Measurements from ENCODE around the gene PROC. TPM values are rescaled to one million over a fixed set of nuclear protein-coding genes. Genes with fewer than 3 reads are reported as not detected.

The PROC gene
- total and polyA plus RNA-seq, 9 of the 15 experiments (the other 6 are each of a cell fraction or from before 2014, with no cell fraction given): not detected

- WGBS (ENCODE audit: insufficient coverage, low coverage, missing lambda C conversion rate): 26% methylated on average over 16 of the region's 16 CpGs
- POLR2A ChIA-PET: interaction anchor here (0.6 to 0.9 kb wide), 2 partner anchors 14 to 585 kb away, joined by 3 read pairs; no protein-coding TSS in a partner anchor
- Histone ChIP-seq H3K4me2 (ENCODE audit: insufficient read depth, low read length) (no peak overlapping the region), H2AFZ (ENCODE audit: low read depth, low read length) (no peak overlapping the region), H3K4me3 (no peak overlapping the region), H3K79me2 (ENCODE audit: control insufficient read depth, insufficient read depth, low read length) (no peaks in the 10 kb centered on the region), H3K9ac (ENCODE audit: insufficient read depth in 1 of 2, low read depth in 2 of 2, low read length in 2 of 2) (no peak overlapping the region), H3K4me1 (replicated peaks in 1 of 2; ENCODE audit: control insufficient read depth in 2 of 2, insufficient read depth in 2 of 2, low read length in 2 of 2) (peaks cover 0 to 26% of the 10 kb centered on the region in 2 experiments; a peak in 3 of 5 replicates), H4K20me1 (replicated peaks; ENCODE audit: control insufficient read depth, insufficient read depth, low read length) (no peaks in the 10 kb centered on the region), H3K27ac (ENCODE audit: extremely low read depth, low read depth, low read length) (no peak overlapping the region), H3K36me3 (ENCODE audit: control insufficient read depth, insufficient read depth, low read length) (no peaks in the 10 kb centered on the region), H3K9me3 (replicated peaks; ENCODE audit: control insufficient read depth, insufficient read depth, low read depth, low read length) (no peaks in the 10 kb centered on the region), H3K9me1 (ENCODE audit: control insufficient read depth, insufficient read depth, low read length) (no peaks in the 10 kb centered on the region), H3K27me3 (ENCODE audit: control insufficient read depth in 2 of 2, insufficient read depth in 2 of 2, low read length in 2 of 2) (peaks cover 8 to 54% of the 10 kb centered on the region in 2 experiments; a peak in 4 of 5 replicates)
- DNase-seq (ENCODE audit: extremely low read depth in 1 of 4, low spot score in 3 of 4) (no peak), ATAC-seq (no peak), FAIRE-seq (no peak)
- in situ Hi-C loops (cut with MboI): no loop called here
- CTCF ChIA-PET (ENCODE audit: low intra/inter-chr PET ratio): no interaction called here
- intact Hi-C loops (cut with micrococcal nuclease): no loop called here
- no peak for TF ChIP-seq CAMTA2 (CRISPR knock-in tag; conservative IDR thresholded peaks at IDR 0.05)
- TF ChIP-seq ZNF3 (CRISPR knock-in tag; IDR thresholded peaks at IDR 0.05): no peak
- TF ChIP-seq ZNF143 (CRISPR knock-in tag; IDR thresholded peaks at IDR 0.05): no peak
- BruUV-seq (replicated peaks): no TSS peak
Observed at GRCh38 chr2:127421871-127422558, 3.8 kb downstream of the PROC start.

GRCh38 chr2:127422559-127423477 is 4.6 kb downstream of the PROC start:
- CTCF ChIA-PET (ENCODE audit: low intra/inter-chr PET ratio): no interaction called here
- no peak overlapping the region for H3K9ac ChIP-seq (ENCODE audit: insufficient read depth in 1 of 2, low read depth in 2 of 2, low read length in 2 of 2)
- H3K4me2 ChIP-seq (ENCODE audit: insufficient read depth, low read length): no peak overlapping the region
- peaks cover 8 to 57% of the 10 kb centered on the region in 2 experiments; a peak in 4 of 5 replicates for H3K27me3 ChIP-seq (ENCODE audit: control insufficient read depth in 2 of 2, insufficient read depth in 2 of 2, low read length in 2 of 2)
- H2AFZ ChIP-seq (ENCODE audit: low read depth, low read length): no peak overlapping the region
- H3K36me3 ChIP-seq (ENCODE audit: control insufficient read depth, insufficient read depth, low read length): no peaks in the 10 kb centered on the region
- WGBS (ENCODE audit: insufficient coverage, low coverage, missing lambda C conversion rate): 11% methylated on average over 24 of the region's 73 CpGs
- DNase-seq (ENCODE audit: extremely low read depth in 1 of 4, low spot score in 3 of 4) (peak in 2 of 4 experiments; percentile 44 to 53), ATAC-seq (no peak), FAIRE-seq (no peak)
- in situ Hi-C loops (cut with MboI): no loop called here
- H3K9me3 ChIP-seq (replicated peaks; ENCODE audit: control insufficient read depth, insufficient read depth, low read depth, low read length): no peaks in the 10 kb centered on the region
- BruUV-seq (replicated peaks): no TSS peak
- no peaks in the 10 kb centered on the region for H4K20me1 ChIP-seq (replicated peaks; ENCODE audit: control insufficient read depth, insufficient read depth, low read length)
- peaks cover 0 to 26% of the 10 kb centered on the region in 2 experiments; a peak in 3 of 5 replicates for H3K4me1 ChIP-seq (replicated peaks in 1 of 2; ENCODE audit: control insufficient read depth in 2 of 2, insufficient read depth in 2 of 2, low read length in 2 of 2)
- no peak overlapping the region for H3K27ac ChIP-seq (ENCODE audit: extremely low read depth, low read depth, low read length)
- POLR2A ChIA-PET: no interaction called here
- intact Hi-C loops (cut with micrococcal nuclease): no loop called here
- no peak overlapping the region for H3K4me3 ChIP-seq
- H3K9me1 ChIP-seq (ENCODE audit: control insufficient read depth, insufficient read depth, low read length): no peaks in the 10 kb centered on the region
- no peaks in the 10 kb centered on the region for H3K79me2 ChIP-seq (ENCODE audit: control insufficient read depth, insufficient read depth, low read length)
- TF ChIP-seq HINFP (tag; conservative IDR thresholded peaks at IDR 0.05; ENCODE audit: low read depth) (no peak), ZBTB1 (CRISPR knock-in tag; IDR thresholded peaks at IDR 0.05; ENCODE audit: borderline replicate concordance, low read depth) (no peak), CREB1 (IDR thresholded peaks at IDR 0.05) (no peak), CREB1 (CRISPR knock-in tag; IDR thresholded peaks at IDR 0.05) (no peak), ETV6 (IDR thresholded peaks at IDR 0.05; ENCODE audit: borderline replicate concordance in 1 of 2, low read depth in 2 of 2, low read length in 1 of 2) (no peak), ETV6 (CRISPR knock-in tag; IDR thresholded peaks at IDR 0.05; ENCODE audit: borderline replicate concordance) (no peak), ZNF707 (CRISPR knock-in tag; conservative IDR thresholded peaks at IDR 0.05) (no peak), WHSC1 (IDR thresholded peaks at IDR 0.05; ENCODE audit: low read length) (no peak), FIP1L1 (IDR thresholded peaks at IDR 0.05; ENCODE audit: low read depth, low read length, poor library complexity, severe bottlenecking) (no peak), NR1H2 (CRISPR knock-in tag; IDR thresholded peaks at IDR 0.05) (no peak)
